Neutrophil (primary cell): ENCODE measurements around the gene TOX2.

Experiments used
- H3K27ac ChIP-seq: fragments of 200-600 bp; sonication (generic); 2 replicates; pipeline ENCODE4 v1.5.1; 2016; ENCODE audit warnings: mild to moderate bottlenecking, moderate library complexity
- H3K27me3 ChIP-seq: fragments of 200-600 bp; sonication (generic); 2 replicates; pipeline ENCODE4 v1.6.0; 2016; ENCODE audit warnings: mild to moderate bottlenecking
- H3K36me3 ChIP-seq: fragments of 200-600 bp; sonication (generic); 2 replicates; pipeline ENCODE4 v1.5.1; 2017
- H3K4me1 ChIP-seq, 2 experiments: fragments of 200-600 bp in 1 of 2; sonication (generic) in 1 of 2; 1 replicate in 1 of 2; 2 replicates in 1 of 2; pipeline versions ENCODE4 v1.5.1 to v1.6.1; 2013 to 2016; ENCODE audit warnings: low read depth in 1 of 2, low read length in 1 of 2, mild to moderate bottlenecking in 1 of 2, moderate library complexity in 1 of 2; ENCODE audit not compliant: control insufficient read depth in 1 of 2, insufficient read depth in 1 of 2
- H3K4me3 ChIP-seq, 2 experiments: fragments of 200-600 bp in 1 of 2; sonication (generic) in 1 of 2; 1 replicate in 1 of 2; 2 replicates in 1 of 2; pipeline ENCODE4 v1.5.1; 2013 to 2016; ENCODE audit warnings: low read depth in 1 of 2, low read length in 1 of 2, mild to moderate bottlenecking in 1 of 2, moderate library complexity in 1 of 2
- H3K9me3 ChIP-seq: fragments of 200-600 bp; sonication (generic); 2 replicates; pipeline ENCODE4 v1.5.1; 2016
- CTCF ChIP-seq: fragments of 200-600 bp; sonication (generic); IDR thresholded peaks from 2 replicates; pipeline ENCODE4 v1.5.1; 2016; ENCODE audit warnings: antibody characterized with exemption

The TOX2 gene

GRCh38 chr20:44030394-44030793, 115.7 kb downstream of the TOX2 start:
- Histone ChIP-seq H3K36me3 (no peaks in the 10 kb centered on the region), H3K4me1 (no peaks in the 10 kb centered on the region), H3K27ac (no peak overlapping the region), H3K4me3 (no peak overlapping the region), H3K9me3 (no peaks in the 10 kb centered on the region), H3K27me3 (peaks cover 71% of the 10 kb centered on the region)
- TF ChIP-seq CTCF: no peak

GRCh38 chr20:44031001-44031574, 116.4 kb downstream of the TOX2 start:
- Histone ChIP-seq H3K4me3 (no peak overlapping the region), H3K4me1 (no peaks in the 10 kb centered on the region), H3K27ac (no peak overlapping the region), H3K27me3 (peaks cover 74% of the 10 kb centered on the region), H3K36me3 (no peaks in the 10 kb centered on the region), H3K9me3 (no peaks in the 10 kb centered on the region)
- TF ChIP-seq CTCF: no peak

GRCh38 chr20:44031781-44032582, 117.3 kb downstream of the TOX2 start:
- no peak for TF ChIP-seq CTCF
- no peak overlapping the region for H3K4me3 ChIP-seq
- no peaks in the 10 kb centered on the region for H3K36me3 ChIP-seq
- no peaks in the 10 kb centered on the region for H3K9me3 ChIP-seq
- no peaks in the 10 kb centered on the region for H3K4me1 ChIP-seq
- H3K27me3 ChIP-seq: peaks cover 83% of the 10 kb centered on the region
- no peak overlapping the region for H3K27ac ChIP-seq

GRCh38 chr20:44032583-44033331, 118.1 kb downstream of the TOX2 start:
- no peaks in the 10 kb centered on the region for H3K4me1 ChIP-seq
- no peaks in the 10 kb centered on the region for H3K9me3 ChIP-seq
- no peaks in the 10 kb centered on the region for H3K36me3 ChIP-seq
- no peak overlapping the region for H3K4me3 ChIP-seq
- peaks cover 85% of the 10 kb centered on the region for H3K27me3 ChIP-seq
- no peak overlapping the region for H3K27ac ChIP-seq
- TF ChIP-seq CTCF: no peak

- no peak overlapping the region for H3K27ac ChIP-seq
- no peak for TF ChIP-seq CTCF
- peaks cover 85% of the 10 kb centered on the region for H3K27me3 ChIP-seq
- H3K4me3 ChIP-seq: no peak overlapping the region
- no peaks in the 10 kb centered on the region for H3K4me1 ChIP-seq
- H3K36me3 ChIP-seq: no peaks in the 10 kb centered on the region
- H3K9me3 ChIP-seq: no peaks in the 10 kb centered on the region
These were observed 118.7 kb downstream of the TOX2 start for GRCh38 chr20:44033344-44033743.
